MCF 10A (cell line): Measurements from ENCODE around the gene WNT7B. TPM values are rescaled to one million over a fixed set of nuclear protein-coding genes. Genes with fewer than 3 reads are reported as not detected.
A peak's percentile ranks its signal among the peaks of the same experiment; 100 is the strongest.

Experiments
- BruUV-seq: library from RNA; stranded (reverse); fragments of 400-500 nt; replicated peaks from 2 replicates; lab custom pipeline; 2021; lab: Mats Ljungman, UMichigan
- CTCF ChIA-PET: fragments of 300-600 bp; sonication (Branson Sonifier 250); formaldehyde crosslinking; extraction: SDS; loops from one replicate; lab custom pipeline; 2021; ENCODE audit warnings: antibody characterized with exemption, inconsistent platforms; lab: Yijun Ruan, JAX
- POLR2A ChIA-PET: fragments of 300-600, 350-650 bp; sonication (Branson Sonifier 250); formaldehyde crosslinking; extraction: SDS; loops from one replicate; lab custom pipeline; 2020; ENCODE audit warnings: antibody characterized with exemption, inconsistent platforms; lab: Yijun Ruan, JAX
- DNase-seq: peaks from one replicate; pipeline ENCODE4 v3.0.0-alpha.2; 2018; ENCODE audit not compliant: unreplicated experiment
- H3K27ac Mint-ChIP-seq: one replicate; pipeline ENCODE4 v1.8.0; 2022; ENCODE audit warnings: mild to moderate bottlenecking, low read depth, mixed read lengths; ENCODE audit not compliant: unreplicated experiment
- H3K27me3 Mint-ChIP-seq: one replicate; pipeline ENCODE4 v1.8.0; 2022; ENCODE audit warnings: mixed read lengths; ENCODE audit not compliant: insufficient read depth, unreplicated experiment
- H3K36me3 Mint-ChIP-seq: one replicate; pipeline ENCODE4 v1.8.0; 2022; ENCODE audit warnings: mild to moderate bottlenecking, moderate library complexity, mixed read lengths; ENCODE audit not compliant: insufficient read depth, unreplicated experiment
- H3K4me1 Mint-ChIP-seq: one replicate; pipeline ENCODE4 v1.8.0; 2022; ENCODE audit warnings: mixed read lengths; ENCODE audit not compliant: insufficient read depth, unreplicated experiment
- H3K4me3 Mint-ChIP-seq: one replicate; pipeline ENCODE4 v1.8.0; 2022; ENCODE audit warnings: mild to moderate bottlenecking, moderate library complexity, mixed read lengths; ENCODE audit not compliant: unreplicated experiment
- H3K9me3 Mint-ChIP-seq: one replicate; pipeline ENCODE4 v1.8.0; 2022; ENCODE audit warnings: mixed read lengths; ENCODE audit not compliant: unreplicated experiment
- intact Hi-C: fragments of 100-400 bp; cut with micrococcal nuclease; formaldehyde crosslinking; loops from 2 replicates; pipeline ENCODE4 v1.14.1; 2022
- total RNA-seq: library from RNA; stranded (reverse); gene quantifications from 2 replicates; pipeline ENCODE4 v1.2.3, GENCODE V29; 2022
- TF ChIP-seq, protein P1 (sequence below): fragments of 200-600 bp; IDR thresholded peaks from one replicate; pipeline ENCODE4 v1.8.0; 2022; ENCODE audit warnings: antibody characterized with exemption, mild to moderate bottlenecking; ENCODE audit not compliant: unreplicated experiment

Gene WNT7B
- total RNA-seq, 1 experiment from 2014 or later: 0.28 TPM

DNA sequence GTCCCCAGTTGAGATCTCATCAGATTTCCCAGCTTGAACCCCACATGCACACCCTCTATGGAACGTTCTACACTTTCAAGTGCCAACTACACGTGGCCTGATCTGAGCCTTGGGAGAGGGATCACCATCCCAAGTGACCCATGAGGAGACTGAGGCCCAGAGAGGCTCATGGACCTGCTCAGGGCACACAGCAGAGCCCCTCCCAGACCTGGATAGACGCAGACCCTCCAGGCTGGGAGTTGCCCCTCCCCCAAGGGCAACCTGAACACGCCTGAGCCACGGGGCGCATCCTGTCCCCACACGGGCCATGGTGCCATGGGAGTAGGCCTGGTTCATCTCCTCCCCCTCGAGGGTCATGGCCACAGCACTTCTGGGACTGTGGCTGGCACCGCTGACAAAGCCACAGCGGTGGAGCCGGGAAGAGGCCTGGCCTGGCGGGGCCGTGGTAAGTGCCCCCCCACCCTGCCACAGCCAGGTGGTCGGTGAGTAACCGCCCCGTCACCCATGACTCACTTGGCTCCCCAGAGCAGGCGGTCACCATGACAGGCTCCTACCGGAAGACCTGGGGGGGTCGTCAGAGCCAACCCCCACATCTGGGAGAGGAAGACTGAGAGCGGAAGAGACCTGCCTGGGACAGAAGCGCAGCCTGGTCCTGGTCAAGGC, 8.1 kb downstream of the WNT7B start:
- Mint-ChIP-seq H3K27me3 (no peaks in the 10 kb centered on the region), H3K27ac (no peak overlapping the region), H3K36me3 (no peaks in the 10 kb centered on the region), H3K4me3 (no peak overlapping the region), H3K4me1 (no peaks in the 10 kb centered on the region), H3K9me3 (no peaks in the 10 kb centered on the region)
- ChIA-PET CTCF (interaction anchor here (0.6 to 1.8 kb wide), 3 partner anchors 28 to 105 kb away, joined by 3 to 11 read pairs (median 4); no protein-coding TSS in a partner anchor), POLR2A (interaction anchor here (1.0 to 1.3 kb wide), 2 partner anchors 9 to 105 kb away, joined by 3 to 4 read pairs; no protein-coding TSS in a partner anchor)
- peak; percentile 75 for DNase-seq
- TF ChIP-seq, protein P1, sequence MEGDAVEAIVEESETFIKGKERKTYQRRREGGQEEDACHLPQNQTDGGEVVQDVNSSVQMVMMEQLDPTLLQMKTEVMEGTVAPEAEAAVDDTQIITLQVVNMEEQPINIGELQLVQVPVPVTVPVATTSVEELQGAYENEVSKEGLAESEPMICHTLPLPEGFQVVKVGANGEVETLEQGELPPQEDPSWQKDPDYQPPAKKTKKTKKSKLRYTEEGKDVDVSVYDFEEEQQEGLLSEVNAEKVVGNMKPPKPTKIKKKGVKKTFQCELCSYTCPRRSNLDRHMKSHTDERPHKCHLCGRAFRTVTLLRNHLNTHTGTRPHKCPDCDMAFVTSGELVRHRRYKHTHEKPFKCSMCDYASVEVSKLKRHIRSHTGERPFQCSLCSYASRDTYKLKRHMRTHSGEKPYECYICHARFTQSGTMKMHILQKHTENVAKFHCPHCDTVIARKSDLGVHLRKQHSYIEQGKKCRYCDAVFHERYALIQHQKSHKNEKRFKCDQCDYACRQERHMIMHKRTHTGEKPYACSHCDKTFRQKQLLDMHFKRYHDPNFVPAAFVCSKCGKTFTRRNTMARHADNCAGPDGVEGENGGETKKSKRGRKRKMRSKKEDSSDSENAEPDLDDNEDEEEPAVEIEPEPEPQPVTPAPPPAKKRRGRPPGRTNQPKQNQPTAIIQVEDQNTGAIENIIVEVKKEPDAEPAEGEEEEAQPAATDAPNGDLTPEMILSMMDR: no peak
- intact Hi-C loops: loop anchor here (1.0 kb wide), 1 partner anchor 108 kb away; no protein-coding TSS in a partner anchor
- no TSS peak for BruUV-seq

DNA sequence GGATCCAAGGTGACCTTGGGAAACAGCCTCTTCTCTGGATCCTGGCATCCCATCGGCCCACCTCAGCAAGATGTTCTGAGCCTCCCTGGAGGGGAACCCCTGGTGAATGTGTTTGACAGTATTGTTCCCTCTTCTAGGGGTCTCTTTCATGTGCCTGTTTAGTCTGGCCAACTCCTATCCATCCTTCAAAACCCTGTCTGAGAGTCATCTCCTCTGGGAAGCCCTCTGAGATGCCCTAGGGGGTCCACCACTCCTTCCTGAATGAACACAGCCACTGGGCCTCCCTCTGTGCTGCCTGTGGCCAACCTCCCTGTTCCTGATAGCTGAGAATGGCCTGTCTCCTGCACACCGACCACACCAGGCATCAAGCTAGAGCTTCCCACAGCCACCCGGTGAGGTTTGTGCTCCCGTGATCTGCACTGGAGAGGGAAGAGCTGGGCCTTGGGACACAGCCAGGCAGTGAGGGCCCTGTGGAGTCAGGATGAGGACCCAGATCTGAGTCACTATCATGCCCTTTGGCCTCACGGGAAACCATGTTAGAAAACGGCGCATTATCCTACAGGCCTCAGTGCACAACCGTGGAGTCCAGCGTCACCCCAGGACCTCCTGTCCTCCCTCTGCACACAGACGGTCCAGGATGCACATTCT, 8.8 kb downstream of the WNT7B start:
- TF ChIP-seq, protein P1: no peak
- Mint-ChIP-seq H3K27me3 (no peaks in the 10 kb centered on the region), H3K4me3 (no peak overlapping the region), H3K9me3 (no peaks in the 10 kb centered on the region), H3K36me3 (no peaks in the 10 kb centered on the region), H3K27ac (no peak overlapping the region), H3K4me1 (no peaks in the 10 kb centered on the region)
- POLR2A ChIA-PET: interaction anchor here (1.3 kb wide), 1 partner anchor 8 kb away, joined by 4 read pairs; no protein-coding TSS in a partner anchor
- intact Hi-C loops: no loop called here
- DNase-seq: peak; percentile 26
- no TSS peak for BruUV-seq
- CTCF ChIA-PET: no interaction called here

DNA sequence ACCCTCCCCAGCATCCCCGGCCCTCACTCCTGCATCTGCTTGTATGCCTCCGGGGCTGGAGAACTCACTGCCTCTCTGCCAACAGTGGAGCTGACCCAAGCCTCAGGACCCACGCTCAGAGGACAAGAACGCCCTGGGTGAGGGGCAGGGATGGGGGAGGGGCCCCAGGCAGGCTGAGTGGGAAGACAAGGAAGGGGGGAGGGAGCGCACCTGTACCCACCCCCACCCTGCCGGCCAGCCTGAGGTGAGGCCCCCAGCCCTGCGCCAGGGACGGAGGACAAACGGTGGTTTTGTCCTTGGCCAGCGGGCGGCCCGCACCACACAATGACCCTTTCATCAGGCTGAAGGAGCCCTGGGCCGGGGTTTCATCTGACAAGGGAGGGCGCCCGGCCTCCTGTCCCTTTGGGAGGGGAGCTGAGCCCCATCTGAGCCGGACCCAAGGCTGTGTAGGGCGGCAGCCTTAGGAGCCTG, 10.0 kb downstream of the WNT7B start:
- intact Hi-C loops: no loop called here
- Mint-ChIP-seq H3K27me3 (no peaks in the 10 kb centered on the region), H3K36me3 (no peaks in the 10 kb centered on the region), H3K4me3 (no peak overlapping the region), H3K9me3 (no peaks in the 10 kb centered on the region), H3K4me1 (no peaks in the 10 kb centered on the region), H3K27ac (no peak overlapping the region)
- TF ChIP-seq, protein P1: no peak
- BruUV-seq: no TSS peak
- no peak for DNase-seq
- POLR2A ChIA-PET: no interaction called here
- CTCF ChIA-PET: interaction anchor here (0.6 kb wide), 1 partner anchor 66 kb away, joined by 3 read pairs; no protein-coding TSS in a partner anchor

DNA sequence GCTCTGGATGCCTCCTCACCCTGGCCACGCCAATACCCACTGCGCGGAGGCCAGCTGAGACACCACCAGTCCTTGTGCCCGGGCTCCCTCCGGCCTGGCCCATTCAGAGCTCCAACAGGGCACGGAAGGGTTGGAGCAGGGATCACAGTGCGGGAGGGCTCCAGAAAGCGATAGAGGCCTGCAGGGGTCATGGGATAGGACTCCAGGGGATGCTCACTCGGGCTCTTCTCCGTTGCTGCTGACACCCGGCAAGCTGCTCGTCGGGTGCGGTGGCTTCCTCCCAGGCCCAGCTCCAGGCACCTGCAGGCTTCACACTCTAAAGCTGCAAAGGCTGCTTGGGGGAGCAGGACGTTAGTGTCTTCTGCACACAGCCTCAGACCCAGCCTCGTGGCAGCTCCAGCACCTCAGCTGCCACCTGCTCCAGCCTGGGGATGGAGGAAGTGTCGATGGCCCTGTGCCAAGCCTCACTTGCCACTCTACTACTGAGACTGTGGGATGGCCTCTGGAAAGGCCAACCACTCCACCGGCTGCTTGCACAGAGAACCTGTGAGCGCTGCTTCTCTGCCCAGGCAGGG, 10.6 kb downstream of the WNT7B start:
- H3K36me3 Mint-ChIP-seq: no peaks in the 10 kb centered on the region
- no peak overlapping the region for H3K27ac Mint-ChIP-seq
- intact Hi-C loops: no loop called here
- TF ChIP-seq, protein P1: no peak
- ChIA-PET POLR2A (no interaction called here), CTCF (interaction anchor here (0.6 to 0.9 kb wide), 2 partner anchors 28 to 66 kb away, joined by 3 read pairs; no protein-coding TSS in a partner anchor)
- BruUV-seq: no TSS peak
- no peak overlapping the region for H3K4me3 Mint-ChIP-seq
- no peaks in the 10 kb centered on the region for H3K9me3 Mint-ChIP-seq
- no peaks in the 10 kb centered on the region for H3K27me3 Mint-ChIP-seq
- H3K4me1 Mint-ChIP-seq: no peaks in the 10 kb centered on the region
- DNase-seq: no peak
